HepG2 (cell line): ENCODE data around the gene PAQR5.

Experiments used
- CREB1 ChIP-seq, 2 experiments: fragments of 450-650 bp in 1 of 2; IDR thresholded peaks; 2 replicates each; pipeline ENCODE4 v1.6.1; 2016 to 2017; ENCODE audit warnings: control low read depth in 1 of 2, mild to moderate bottlenecking in 1 of 2, missing compliant biosample characterization in 1 of 2, missing genetic modification characterization in 1 of 2
- CTCF ChIP-seq: sonication (generic); formaldehyde crosslinking; IDR thresholded peaks from 2 replicates; pipeline ENCODE4 v1.5.0; 2020; ENCODE audit warnings: mild to moderate bottlenecking, missing genetic modification reagents, moderate library complexity
- HOXA7 ChIP-seq: sonication (generic); formaldehyde crosslinking; IDR thresholded peaks from 2 replicates; pipeline ENCODE4 v1.8.1; 2022; ENCODE audit warnings: mild to moderate bottlenecking, missing genetic modification reagents, moderate library complexity
- JUNB ChIP-seq: sonication (generic); formaldehyde crosslinking; IDR thresholded peaks from 2 replicates; pipeline ENCODE4 v1.8.0; 2022; ENCODE audit warnings: missing genetic modification reagents, mild to moderate bottlenecking, borderline replicate concordance
- JUND ChIP-seq: sonication (generic); formaldehyde crosslinking; IDR thresholded peaks from 2 replicates; pipeline ENCODE4 v1.8.0; 2022; ENCODE audit warnings: mild to moderate bottlenecking, missing genetic modification reagents
- MXI1 ChIP-seq: IDR thresholded peaks from 3 replicates; pipeline ENCODE4 v1.6.1; 2012; ENCODE audit warnings: low read depth, low read length, inconsistent platforms, borderline replicate concordance
- POLR2AphosphoS5 ChIP-seq: IDR thresholded peaks from 2 replicates; pipeline ENCODE4 v1.6.1; 2012; ENCODE audit warnings: low read depth, low read length
- PRPF4 ChIP-seq: fragments of 200-400 bp; formaldehyde crosslinking; IDR thresholded peaks from 2 replicates; pipeline ENCODE4 v1.6.1; 2016; ENCODE audit warnings: low read length, low read depth; ENCODE audit not compliant: poor library complexity, severe bottlenecking
- RNF2 ChIP-seq: fragments of 450-650 bp; conservative IDR thresholded peaks from 2 replicates; pipeline ENCODE4 v1.6.1; 2016; ENCODE audit warnings: low read depth
- SIX1 ChIP-seq: sonication (generic); formaldehyde crosslinking; IDR thresholded peaks from 2 replicates; pipeline ENCODE4 v1.4.0; 2020; ENCODE audit warnings: missing genetic modification reagents, borderline replicate concordance
- ZNF761 ChIP-seq: sonication (generic); formaldehyde crosslinking; conservative IDR thresholded peaks from 2 replicates; pipeline ENCODE4 v1.4.0; 2020; ENCODE audit warnings: mild to moderate bottlenecking, missing genetic modification reagents
- ZNF792 ChIP-seq: IDR thresholded peaks from 2 replicates; pipeline ENCODE4 v1.6.1; 2016
- TF ChIP-seq, protein P1 (sequence below): sonication (generic); formaldehyde crosslinking; conservative IDR thresholded peaks from 2 replicates; pipeline ENCODE4 v1.4.0; 2020; ENCODE audit warnings: missing genetic modification reagents

- TF ChIP-seq SIX1 (CRISPR knock-in tag) (no peak), CREB1 (IDR thresholded peaks at IDR 0.05) (no peak), CREB1 (CRISPR knock-in tag; IDR thresholded peaks at IDR 0.05) (no peak), JUNB (no peak), JUND (no peak), ZNF761 (CRISPR knock-in tag) (no peak), PRPF4 (no peak), POLR2AphosphoS5 (no peak), MXI1 (no peak), CTCF (no peak), HOXA7 (CRISPR knock-in tag) (no peak), ZNF792 (CRISPR knock-in tag) (no peak), RNF2 (no peak)
- TF ChIP-seq, protein P1, sequence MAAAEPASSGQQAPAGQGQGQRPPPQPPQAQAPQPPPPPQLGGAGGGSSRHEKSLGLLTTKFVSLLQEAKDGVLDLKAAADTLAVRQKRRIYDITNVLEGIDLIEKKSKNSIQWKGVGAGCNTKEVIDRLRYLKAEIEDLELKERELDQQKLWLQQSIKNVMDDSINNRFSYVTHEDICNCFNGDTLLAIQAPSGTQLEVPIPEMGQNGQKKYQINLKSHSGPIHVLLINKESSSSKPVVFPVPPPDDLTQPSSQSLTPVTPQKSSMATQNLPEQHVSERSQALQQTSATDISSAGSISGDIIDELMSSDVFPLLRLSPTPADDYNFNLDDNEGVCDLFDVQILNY (CRISPR knock-in tag), result no peak
These were observed 9.2 kb downstream of the PAQR5 start for GRCh38 chr15:69307939-69308338.
